Esophagus muscularis mucosa (tissue), 4 donors: ENCODE results near the gene NOG. TPM values are rescaled to one million over a fixed set of nuclear protein-coding genes. Genes with fewer than 3 reads are reported as not detected.

ENCODE experiments used
- DNase-seq: peaks from one replicate; pipeline ENCODE4 v3.0.0-alpha.2; 2017; ENCODE audit errors: extremely low spot score
- H3K27ac ChIP-seq, 4 donors: fragments of 200-600 bp; sonication (generic); replicated peaks in 1 of 4; 1 replicate in 3 of 4; 2 replicates in 1 of 4; pipeline ENCODE4 v1.5.1; 2016 to 2019; ENCODE audit warnings: mild to moderate bottlenecking in 1 of 4
- H3K27me3 ChIP-seq, 4 donors: fragments of 200-600 bp; sonication (generic); one replicate each; pipeline versions ENCODE4 v1.5.1 to v1.6.0; 2016 to 2019
- H3K36me3 ChIP-seq, 4 donors: fragments of 200-600 bp; sonication (generic); one replicate each; pipeline ENCODE4 v1.5.1; 2016 to 2019
- H3K4me1 ChIP-seq, 4 donors: fragments of 200-600 bp; sonication (generic); one replicate each; pipeline ENCODE4 v1.5.1; 2016 to 2019
- H3K4me3 ChIP-seq, 4 donors: fragments of 200-600 bp; sonication (generic); 1 replicate in 2 of 4; 2 replicates in 2 of 4; pipeline ENCODE4 v1.5.1; 2016 to 2019; ENCODE audit warnings: mild to moderate bottlenecking in 4 of 4, moderate library complexity in 1 of 4
- H3K9me3 ChIP-seq, 4 donors: fragments of 200-600 bp; sonication (generic); 1 replicate in 3 of 4; 2 replicates in 1 of 4; pipeline ENCODE4 v1.5.1; 2016 to 2019
- CTCF ChIP-seq, 3 experiments: fragments of 200-600 bp in 2 of 3; fragments of 450-650 bp in 1 of 3; sonication (generic) in 2 of 3; IDR thresholded peaks; one replicate each; pipeline ENCODE4 v1.5.1; 2017 to 2019; ENCODE audit warnings: antibody characterized with exemption in 3 of 3, mild to moderate bottlenecking in 2 of 3, moderate library complexity in 1 of 3
- EP300 ChIP-seq: sonication (generic); formaldehyde crosslinking; IDR thresholded peaks from one replicate; pipeline ENCODE4 v1.6.1; 2017; ENCODE audit warnings: antibody characterized with exemption
- POLR2A ChIP-seq: fragments of 450-650 bp; IDR thresholded peaks from one replicate; pipeline ENCODE4 v1.6.1; 2017; ENCODE audit warnings: antibody characterized with exemption, moderate library complexity, mild to moderate bottlenecking, low read depth
- POLR2AphosphoS5 ChIP-seq, 2 donors: sonication (generic); formaldehyde crosslinking; IDR thresholded peaks; one replicate each; pipeline ENCODE4 v1.6.1; 2017; ENCODE audit warnings: antibody characterized with exemption in 2 of 2
- WGBS: methylation state at CpG from one replicate; pipeline ENCODE4 v1.1.5; 2018; 5-methylcytosine and 5-hydroxymethylcytosine counted together
- intact Hi-C: fragments of 100-400 bp; cut with DNase I; formaldehyde crosslinking; loops from one replicate; pipeline ENCODE4 v1.15.1; 2023
- total RNA-seq, 4 donors: library from RNA; depleted of rRNA; stranded (reverse); fragments of >200 nt; gene quantifications; one replicate each; pipeline versions ENCODE4 v1.1.0 to v1.2.1, GENCODE V29; 2016

Gene NOG
- total RNA-seq, 4 donors from 2014 or later = 0.42 to 9.1 (median 6.7) TPM

GRCh38 chr17:56593086-56593645 is 333 bp upstream of the NOG start:
- Histone ChIP-seq H3K4me3 (peak overlapping the region; percentile 63 to 70 (median 66)), H3K9me3 (no peaks in the 10 kb centered on the region), H3K4me1 (peaks cover 49 to 62% (median 61%) of the 10 kb centered on the region in 4 donors), H3K36me3 (no peaks in the 10 kb centered on the region), H3K27me3 (peaks cover 0 to 59% (median 25%) of the 10 kb centered on the region in 4 donors), H3K27ac (peak overlapping the region; percentile 55 to 84 (median 82))
- 0% methylated on average over 26 of the region's 46 CpGs for WGBS
- intact Hi-C loops = loop anchor here (5.0 to 10.0 kb wide), 2 partner anchors 82 to 189 kb away; no protein-coding TSS in a partner anchor
- no peak for TF ChIP-seq EP300
- no peak for TF ChIP-seq POLR2AphosphoS5 (IDR thresholded peaks at IDR 0.05)
- TF ChIP-seq POLR2A = no peak
- TF ChIP-seq CTCF (IDR thresholded peaks at IDR 0.05) = no peak
- no peak for DNase-seq

- DNase-seq = no peak
- Histone ChIP-seq H3K4me3 (peak overlapping the region; percentile 63 to 70 (median 66)), H3K9me3 (no peaks in the 10 kb centered on the region), H3K27me3 (peaks cover 3 to 59% (median 35%) of the 10 kb centered on the region in 4 donors), H3K36me3 (no peaks in the 10 kb centered on the region), H3K27ac (peak overlapping the region; percentile 55 to 84 (median 82)), H3K4me1 (peaks cover 50 to 63% (median 62%) of the 10 kb centered on the region in 4 donors)
- intact Hi-C loops = loop anchor here (5.0 to 10.0 kb wide), 2 partner anchors 80 to 188 kb away; no protein-coding TSS in a partner anchor
- TF ChIP-seq POLR2AphosphoS5 (IDR thresholded peaks at IDR 0.05) (no peak), POLR2A (no peak), EP300 (no peak), CTCF (IDR thresholded peaks at IDR 0.05) (no peak)
- WGBS = 2% methylated on average over 24 of the region's 61 CpGs
Observed at GRCh38 chr17:56594320-56595107, 1.0 kb downstream of the NOG start.

GRCh38 chr17:56595108-56595418 is 1.6 kb downstream of the NOG start:
- Histone ChIP-seq H3K4me1 (peaks cover 50 to 63% (median 62%) of the 10 kb centered on the region in 4 donors), H3K27me3 (peaks cover 3 to 59% (median 37%) of the 10 kb centered on the region in 4 donors), H3K36me3 (no peaks in the 10 kb centered on the region), H3K4me3 (peak overlapping the region in 3 of 4 donors; percentile 64 to 70 (median 67)), H3K27ac (peak overlapping the region in 2 of 4 donors; percentile 5 to 81), H3K9me3 (no peaks in the 10 kb centered on the region)
- intact Hi-C loops = loop anchor here (10.0 kb wide), 1 partner anchor 80 kb away; no protein-coding TSS in a partner anchor
- 8% methylated on average over 7 of the region's 7 CpGs for WGBS
- no peak for TF ChIP-seq POLR2AphosphoS5 (IDR thresholded peaks at IDR 0.05)
- no peak for TF ChIP-seq CTCF (IDR thresholded peaks at IDR 0.05)
- no peak for TF ChIP-seq POLR2A
- no peak for TF ChIP-seq EP300
- no peak for DNase-seq

- Histone ChIP-seq H3K4me1 (peaks cover 50 to 63% (median 62%) of the 10 kb centered on the region in 4 donors), H3K27me3 (peaks cover 3 to 65% (median 41%) of the 10 kb centered on the region in 4 donors), H3K36me3 (no peaks in the 10 kb centered on the region), H3K27ac (peak overlapping the region in 3 of 4 donors; percentile 10 to 57 (median 39)), H3K9me3 (no peaks in the 10 kb centered on the region), H3K4me3 (peak overlapping the region; percentile 32 to 58 (median 40))
- no peak for DNase-seq
- intact Hi-C loops = loop anchor here (10.0 kb wide), 1 partner anchor 79 kb away; no protein-coding TSS in a partner anchor
- TF ChIP-seq EP300 = no peak
- WGBS = 4% methylated on average over 43 of the region's 43 CpGs
Observed at GRCh38 chr17:56595831-56596690, 2.6 kb downstream of the NOG start.
